ENCODE measurements around the gene TMPRSS9. TPM values are rescaled to one million over a fixed set of nuclear protein-coding genes. Genes with fewer than 3 reads are reported as not detected.

The TMPRSS9 gene
- total RNA-seq, 1 experiment from 2014 or later: 0.66 TPM

DNA sequence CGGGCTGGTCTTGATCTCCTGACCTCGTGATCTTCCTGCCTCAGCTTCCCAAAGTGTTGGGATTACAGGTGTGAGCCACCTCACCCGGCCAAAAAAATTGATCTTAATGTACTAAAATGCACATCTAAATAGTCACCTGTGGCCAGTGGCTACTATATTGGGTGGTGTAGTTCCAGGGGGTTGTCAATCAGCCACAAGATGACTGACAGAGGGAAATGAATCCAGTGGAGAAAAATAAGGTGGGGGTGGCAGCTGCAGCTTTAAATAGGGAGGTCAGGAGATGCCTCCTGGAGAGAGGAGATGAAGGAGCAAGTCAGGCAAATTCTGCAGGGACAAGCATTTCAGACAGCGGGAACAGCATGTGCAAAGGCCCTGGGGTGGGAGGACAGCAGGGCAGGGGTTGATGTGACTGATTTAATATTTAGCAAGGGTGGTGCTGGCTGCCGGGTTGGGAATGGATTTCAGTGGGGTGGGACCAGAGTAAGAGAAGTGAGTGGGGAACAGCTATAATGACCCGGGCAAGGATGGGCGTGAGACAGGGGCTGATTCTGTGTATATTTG lies 49.4 kb downstream of the TMPRSS9 start:
- Mint-ChIP-seq H3K4me1 (ENCODE audit: low read depth, unreplicated experiment) (no peaks in the 10 kb centered on the region), H3K36me3 (ENCODE audit: insufficient read depth, unreplicated experiment) (peaks cover 7% of the 10 kb centered on the region), H3K27ac (ENCODE audit: unreplicated experiment) (no peak overlapping the region), H3K4me3 (ENCODE audit: unreplicated experiment) (no peak overlapping the region), H3K9me3 (ENCODE audit: unreplicated experiment) (peaks cover under 1% of the 10 kb centered on the region), H3K27me3 (ENCODE audit: insufficient read depth, unreplicated experiment) (peaks cover 4% of the 10 kb centered on the region)
- Histone ChIP-seq H3K36me3 (ENCODE audit: control insufficient read depth, insufficient read depth, low read length) (no peaks in the 10 kb centered on the region), H3K4me1 (no peaks in the 10 kb centered on the region), H3K27me3 (replicated peaks; ENCODE audit: control insufficient read depth, insufficient read depth, low read length) (no peaks in the 10 kb centered on the region), H3K9me3 (no peaks in the 10 kb centered on the region), H3K4me3 (ENCODE audit: low read depth, low read length) (no peak overlapping the region)
- CTCF ChIA-PET: no interaction called here
- no TSS peak for BruUV-seq (replicated peaks)
- DNase-seq: no peak
- POLR2A ChIA-PET: no interaction called here
- intact Hi-C loops (cut with micrococcal nuclease; ENCODE audit: unreplicated experiment): no loop called here
- TF ChIP-seq, protein P1, sequence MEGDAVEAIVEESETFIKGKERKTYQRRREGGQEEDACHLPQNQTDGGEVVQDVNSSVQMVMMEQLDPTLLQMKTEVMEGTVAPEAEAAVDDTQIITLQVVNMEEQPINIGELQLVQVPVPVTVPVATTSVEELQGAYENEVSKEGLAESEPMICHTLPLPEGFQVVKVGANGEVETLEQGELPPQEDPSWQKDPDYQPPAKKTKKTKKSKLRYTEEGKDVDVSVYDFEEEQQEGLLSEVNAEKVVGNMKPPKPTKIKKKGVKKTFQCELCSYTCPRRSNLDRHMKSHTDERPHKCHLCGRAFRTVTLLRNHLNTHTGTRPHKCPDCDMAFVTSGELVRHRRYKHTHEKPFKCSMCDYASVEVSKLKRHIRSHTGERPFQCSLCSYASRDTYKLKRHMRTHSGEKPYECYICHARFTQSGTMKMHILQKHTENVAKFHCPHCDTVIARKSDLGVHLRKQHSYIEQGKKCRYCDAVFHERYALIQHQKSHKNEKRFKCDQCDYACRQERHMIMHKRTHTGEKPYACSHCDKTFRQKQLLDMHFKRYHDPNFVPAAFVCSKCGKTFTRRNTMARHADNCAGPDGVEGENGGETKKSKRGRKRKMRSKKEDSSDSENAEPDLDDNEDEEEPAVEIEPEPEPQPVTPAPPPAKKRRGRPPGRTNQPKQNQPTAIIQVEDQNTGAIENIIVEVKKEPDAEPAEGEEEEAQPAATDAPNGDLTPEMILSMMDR (IDR thresholded peaks at IDR 0.05; ENCODE audit: insufficient read depth in 1 of 2, low read depth in 1 of 2, low read length in 1 of 2, severe bottlenecking in 1 of 2, unreplicated experiment in 1 of 2): no peak

DNA sequence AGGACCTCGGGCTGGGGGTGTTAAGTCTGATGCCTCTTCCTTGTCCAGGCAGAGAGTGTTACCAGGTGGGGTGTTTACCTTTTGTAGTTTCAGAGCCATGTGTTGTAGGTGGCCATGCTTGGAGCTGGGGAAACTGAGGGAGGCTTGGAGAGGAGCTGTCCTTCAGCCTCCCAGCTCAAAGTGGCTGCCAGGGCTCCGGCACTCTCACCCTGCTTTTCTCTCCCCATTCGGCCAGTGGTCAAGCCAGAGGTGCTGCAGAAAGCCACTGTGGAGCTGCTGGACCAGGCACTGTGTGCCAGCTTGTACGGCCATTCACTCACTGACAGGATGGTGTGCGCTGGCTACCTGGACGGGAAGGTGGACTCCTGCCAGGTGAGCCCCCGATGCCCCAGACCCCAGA lies 50.0 kb downstream of the TMPRSS9 start:
- POLR2A ChIA-PET: no interaction called here
- BruUV-seq (replicated peaks): no TSS peak
- Mint-ChIP-seq H3K27me3 (ENCODE audit: insufficient read depth, unreplicated experiment) (peaks cover 4% of the 10 kb centered on the region), H3K27ac (ENCODE audit: unreplicated experiment) (no peak overlapping the region), H3K4me3 (ENCODE audit: unreplicated experiment) (no peak overlapping the region), H3K4me1 (ENCODE audit: low read depth, unreplicated experiment) (no peaks in the 10 kb centered on the region), H3K9me3 (ENCODE audit: unreplicated experiment) (no peaks in the 10 kb centered on the region), H3K36me3 (ENCODE audit: insufficient read depth, unreplicated experiment) (peaks cover 7% of the 10 kb centered on the region)
- Histone ChIP-seq H3K27me3 (replicated peaks; ENCODE audit: control insufficient read depth, insufficient read depth, low read length) (no peaks in the 10 kb centered on the region), H3K36me3 (ENCODE audit: control insufficient read depth, insufficient read depth, low read length) (no peaks in the 10 kb centered on the region), H3K4me3 (ENCODE audit: low read depth, low read length) (no peak overlapping the region), H3K4me1 (no peaks in the 10 kb centered on the region), H3K9me3 (no peaks in the 10 kb centered on the region)
- TF ChIP-seq, protein P1 (IDR thresholded peaks at IDR 0.05; ENCODE audit: insufficient read depth in 1 of 2, low read depth in 1 of 2, low read length in 1 of 2, severe bottlenecking in 1 of 2, unreplicated experiment in 1 of 2): no peak
- DNase-seq: no peak
- intact Hi-C loops (cut with micrococcal nuclease; ENCODE audit: unreplicated experiment): no loop called here
- CTCF ChIA-PET: no interaction called here

DNA sequence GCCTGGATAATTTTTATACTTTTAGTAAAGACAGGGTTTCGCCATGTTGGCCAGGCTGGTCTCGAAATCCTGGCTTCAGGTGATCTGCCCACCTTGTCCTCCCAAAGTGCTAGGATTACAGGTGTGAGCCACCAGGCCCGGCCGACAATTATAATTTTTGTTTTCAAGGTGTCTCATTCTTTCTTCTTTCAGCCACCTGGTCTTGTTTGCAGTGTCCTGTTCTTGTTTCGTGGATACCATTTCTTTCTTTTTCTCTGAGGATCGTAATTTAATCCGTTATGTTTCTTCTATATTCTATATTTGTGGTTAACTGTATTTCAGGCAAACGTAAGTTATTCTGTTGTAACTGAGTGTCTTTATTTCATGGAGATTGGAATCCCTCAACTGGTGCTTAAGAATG lies 51.6 kb downstream of the TMPRSS9 start:
- BruUV-seq (replicated peaks): no TSS peak
- DNase-seq: no peak
- H3K36me3 ChIP-seq (ENCODE audit: control insufficient read depth, insufficient read depth, low read length): no peaks in the 10 kb centered on the region
- Mint-ChIP-seq H3K9me3 (ENCODE audit: unreplicated experiment) (no peaks in the 10 kb centered on the region), H3K27me3 (ENCODE audit: insufficient read depth, unreplicated experiment) (peaks cover 4% of the 10 kb centered on the region), H3K4me1 (ENCODE audit: low read depth, unreplicated experiment) (no peaks in the 10 kb centered on the region), H3K27ac (ENCODE audit: unreplicated experiment) (no peak overlapping the region), H3K36me3 (ENCODE audit: insufficient read depth, unreplicated experiment) (peaks cover 13% of the 10 kb centered on the region), H3K4me3 (ENCODE audit: unreplicated experiment) (no peak overlapping the region)
- ChIA-PET CTCF (interaction anchor here (0.7 kb wide), 1 partner anchor 81 kb away, joined by 3 read pairs; no protein-coding TSS in a partner anchor), POLR2A (no interaction called here)
- no peak overlapping the region for H3K4me3 ChIP-seq (ENCODE audit: low read depth, low read length)
- no peaks in the 10 kb centered on the region for H3K27me3 ChIP-seq (replicated peaks; ENCODE audit: control insufficient read depth, insufficient read depth, low read length)
- intact Hi-C loops (cut with micrococcal nuclease; ENCODE audit: unreplicated experiment): no loop called here
- H3K4me1 ChIP-seq: no peaks in the 10 kb centered on the region
- no peaks in the 10 kb centered on the region for H3K9me3 ChIP-seq
- TF ChIP-seq, protein P1 (IDR thresholded peaks at IDR 0.05; ENCODE audit: insufficient read depth in 1 of 2, low read depth in 1 of 2, low read length in 1 of 2, severe bottlenecking in 1 of 2, unreplicated experiment in 1 of 2): no peak

All from Caco-2 (cell line).